Posterior cingulate gyrus (tissue), 11 donors: ENCODE measurements around the gene ARHGAP22.

Experiments
- DNase-seq, 10 donors: peaks; one replicate each; pipeline versions ENCODE4 v3.0.0 to v3.0.0-alpha.2; 2020 to 2021; ENCODE audit warnings: mixed read lengths in 3 of 10
- intact Hi-C: fragments of 100-400 bp; cut with DNase I; formaldehyde crosslinking; loops from one replicate; pipeline ENCODE4 v1.15.1; 2023

Gene ARHGAP22

GRCh38 chr10:48459270-48460150, 145.4 kb downstream of the ARHGAP22 start:
- intact Hi-C loops = no loop called here

GRCh38 chr10:48458662-48459048, 146.2 kb downstream of the ARHGAP22 start:
- DNase-seq = peak in 2 of 10 donors; percentile 6 to 70

More at GRCh38 chr10:48459270-48460150, 145.4 kb downstream of the ARHGAP22 start:
- DNase-seq = peak in 4 of 10 donors; percentile 9 to 81 (median 35)

GRCh38 chr10:48457949-48458661, 146.8 kb downstream of the ARHGAP22 start:
- peak in 1 of 10 donors; percentile 73 for DNase-seq
- intact Hi-C loops = no loop called here

More at GRCh38 chr10:48458662-48459048, 146.2 kb downstream of the ARHGAP22 start:
- intact Hi-C loops = no loop called here

- DNase-seq = peak in 3 of 10 donors; percentile 13 to 79 (median 78)
- intact Hi-C loops = no loop called here
Measured at GRCh38 chr10:48456808-48457761, 147.8 kb downstream of the ARHGAP22 start.

GRCh38 chr10:48456361-48456804, 148.5 kb downstream of the ARHGAP22 start:
- DNase-seq = peak in 5 of 10 donors; percentile 49 to 90 (median 61)

GRCh38 chr10:48455392-48456151, 149.3 kb downstream of the ARHGAP22 start:
- peak in 3 of 10 donors; percentile 7 to 62 (median 58) for DNase-seq
- intact Hi-C loops = no loop called here

More at GRCh38 chr10:48456361-48456804, 148.5 kb downstream of the ARHGAP22 start:
- intact Hi-C loops = no loop called here

GRCh38 chr10:48455055-48455391, 149.8 kb downstream of the ARHGAP22 start:
- peak in 2 of 10 donors; percentile 72 to 81 for DNase-seq
- intact Hi-C loops = no loop called here

GRCh38 chr10:48454302-48455054, 150.4 kb downstream of the ARHGAP22 start:
- peak in 3 of 10 donors; percentile 14 to 83 (median 77) for DNase-seq

DNA sequence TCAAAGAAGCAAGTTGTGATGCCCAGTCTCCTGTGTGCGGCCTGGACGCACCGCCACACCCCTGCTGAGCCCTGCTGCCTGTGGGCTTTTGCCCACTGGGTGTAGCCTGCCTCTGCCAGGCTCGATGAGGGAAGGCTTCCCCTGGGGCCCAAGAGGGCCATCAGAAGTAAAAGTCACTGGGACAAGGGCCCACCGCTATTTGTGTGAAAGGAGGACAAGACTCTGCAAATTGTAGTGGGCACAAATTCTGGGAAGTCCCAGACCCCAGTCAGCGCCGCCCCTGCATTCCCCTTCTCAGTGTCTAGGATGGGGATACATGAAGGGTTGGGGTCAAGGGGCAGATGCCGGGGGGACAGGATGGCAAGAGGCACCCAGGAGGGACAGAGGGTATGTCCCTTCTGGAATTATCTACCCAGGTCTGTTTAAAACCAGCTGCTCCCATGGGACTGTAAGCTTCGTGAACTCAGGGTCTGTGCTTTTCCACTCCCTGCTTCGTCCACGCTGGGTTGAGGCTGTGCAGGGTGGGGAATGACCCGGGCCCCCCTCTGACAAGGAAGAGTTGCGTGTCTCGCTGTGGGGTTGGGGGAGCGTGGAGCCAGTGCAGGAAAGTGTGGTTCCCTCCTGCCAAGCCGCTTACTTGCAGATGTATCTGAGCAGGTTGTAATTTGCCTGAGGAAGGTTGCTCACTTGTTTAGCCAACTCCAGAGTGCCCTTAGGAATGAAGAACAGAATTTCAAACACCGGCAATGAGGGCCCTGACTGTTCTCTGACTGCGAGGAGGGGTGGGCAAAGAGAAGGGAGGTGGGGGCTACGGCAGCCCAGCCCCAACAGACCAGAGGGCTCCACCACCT, 151.2 kb downstream of the ARHGAP22 start:
- peak in 3 of 10 donors; percentile 4 to 70 (median 69) for DNase-seq
- intact Hi-C loops = no loop called here

More at GRCh38 chr10:48454302-48455054, 150.4 kb downstream of the ARHGAP22 start:
- intact Hi-C loops = no loop called here

DNA sequence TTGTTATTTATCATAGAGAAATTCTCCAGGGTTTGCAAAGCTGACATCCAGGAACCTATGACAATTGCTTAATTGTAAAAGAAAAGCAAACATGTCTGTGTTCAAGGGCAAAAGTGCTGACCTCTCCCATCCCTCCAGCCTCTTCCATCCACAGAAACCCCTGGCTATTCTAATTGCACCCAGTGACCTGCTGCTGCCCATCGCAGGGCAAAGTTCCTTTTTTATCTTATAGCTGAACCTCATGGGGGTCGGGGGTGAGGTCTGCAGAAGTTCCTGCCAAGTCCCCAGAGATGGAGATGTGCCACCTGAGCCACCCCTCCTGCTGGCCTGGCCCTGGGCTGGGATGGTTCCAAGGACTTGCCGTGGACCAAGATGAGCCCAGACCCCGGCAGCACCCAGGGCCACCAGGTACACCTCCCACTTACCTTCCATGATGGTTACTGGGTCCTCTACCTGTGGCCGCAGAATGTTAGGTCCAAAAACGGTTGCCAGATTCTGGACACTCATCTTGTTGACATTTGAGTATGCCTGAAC, 151.9 kb downstream of the ARHGAP22 start:
- peak in 3 of 10 donors; percentile 1 to 68 (median 62) for DNase-seq
- intact Hi-C loops = no loop called here

GRCh38 chr10:48451969-48452878, 152.6 kb downstream of the ARHGAP22 start:
- DNase-seq = peak in 2 of 10 donors; percentile 1 to 59
- intact Hi-C loops = no loop called here

DNA sequence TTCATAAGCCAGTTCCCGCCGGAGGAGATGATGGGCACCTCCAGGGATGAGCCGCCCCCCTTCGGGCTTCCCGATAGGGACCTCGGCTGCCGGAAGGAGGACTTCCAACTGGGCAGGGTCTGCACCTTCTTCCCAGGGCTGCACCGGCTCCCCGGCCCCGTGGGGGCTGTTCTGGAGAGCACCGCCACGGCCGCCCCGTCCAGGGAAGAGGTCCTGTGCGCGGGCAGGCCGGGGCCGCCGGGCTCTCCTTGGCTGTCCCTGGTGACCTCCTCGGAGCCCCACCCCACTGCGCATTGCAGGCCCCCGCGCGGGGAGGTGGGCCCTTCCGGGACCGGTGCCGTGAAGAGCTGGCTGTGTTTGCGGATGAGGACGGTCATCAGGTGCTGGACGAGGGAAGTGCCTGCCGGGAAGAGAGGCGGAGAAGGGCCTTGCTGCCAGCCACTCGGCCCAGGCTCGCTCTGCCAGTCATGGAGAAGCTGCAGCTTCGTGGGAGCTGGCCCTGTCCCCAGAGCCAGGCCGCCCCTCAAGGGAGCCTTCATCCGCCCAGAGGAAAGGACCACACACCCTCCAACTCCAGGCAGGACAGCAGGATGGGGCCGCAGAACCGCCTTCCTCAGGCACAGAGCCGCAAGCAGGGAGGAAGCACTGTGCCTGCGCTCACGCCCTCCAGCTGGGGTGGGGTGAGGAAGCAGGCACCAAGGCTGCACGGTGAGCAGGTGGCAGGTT, 154.0 kb downstream of the ARHGAP22 start:
- intact Hi-C loops = no loop called here
- DNase-seq = peak in 2 of 10 donors; percentile 6 to 78

DNA sequence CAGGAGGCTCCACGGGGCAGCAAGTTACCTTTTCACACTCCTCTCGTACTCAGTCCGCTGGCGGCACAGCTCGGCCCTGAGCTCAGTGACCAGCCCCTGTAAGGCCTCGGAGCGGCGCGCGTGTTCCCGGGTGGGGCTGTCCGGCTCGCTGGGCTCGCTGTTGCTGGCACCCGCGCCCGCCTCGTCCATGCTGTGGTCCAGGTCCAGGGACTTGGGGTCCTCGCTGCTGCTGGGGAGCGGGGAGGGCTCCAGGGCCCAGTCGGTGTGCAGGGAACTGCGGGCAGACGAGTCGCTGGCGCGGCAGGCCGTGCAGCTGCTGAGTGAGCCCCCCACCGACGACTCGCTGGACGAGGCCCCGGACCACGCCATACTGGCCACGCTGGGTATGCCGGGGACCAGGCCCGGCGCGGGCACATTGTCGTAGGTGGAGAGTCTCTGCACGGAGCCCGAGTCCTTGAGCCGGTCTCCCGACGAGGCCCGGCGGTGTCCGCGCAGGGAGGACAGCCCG, 154.6 kb downstream of the ARHGAP22 start:
- intact Hi-C loops = no loop called here
- DNase-seq = peak in 3 of 10 donors; percentile 76 to 88 (median 83)

GRCh38 chr10:48449501-48450232, 155.2 kb downstream of the ARHGAP22 start:
- peak in 9 of 10 donors; percentile 19 to 94 (median 64) for DNase-seq
- intact Hi-C loops = no loop called here

DNA sequence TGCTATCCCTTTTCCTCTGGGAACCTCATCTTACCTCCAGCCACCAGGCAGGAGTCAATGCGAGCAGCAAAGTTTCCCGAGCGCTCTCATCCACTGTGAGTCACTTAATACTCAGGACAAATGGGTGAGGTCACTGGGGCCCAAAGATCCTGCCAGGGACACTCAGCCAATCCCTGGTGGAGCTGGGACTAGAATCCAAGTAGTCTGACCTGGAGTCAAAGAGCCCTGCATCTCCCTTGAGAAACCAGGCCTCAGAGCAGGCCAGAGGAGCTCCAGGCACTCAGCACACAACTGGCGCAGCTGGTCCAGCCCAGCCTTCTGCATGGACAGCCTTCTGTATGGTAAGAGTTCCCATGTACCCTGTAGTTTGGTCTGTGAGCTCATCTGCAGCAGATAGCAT, 156.1 kb downstream of the ARHGAP22 start:
- peak in 3 of 10 donors; percentile 4 to 45 (median 45) for DNase-seq
- intact Hi-C loops = no loop called here
